SHP77 (cell line): ENCODE measurements around the gene PTBP1.
A peak's percentile ranks its signal among the peaks of the same experiment; 100 is the strongest.
"Not testable (repeated sequence)": the region's sequence is repeated elsewhere in the genome, so short reads cannot be mapped to it uniquely, and the experiment has no call there.

Experiments used
- DNase-seq, 2 experiments: peaks; one replicate each; lab custom pipeline; 2025; lab: John Stamatoyannopoulos, UW

Gene PTBP1

GRCh38 chr19:829129-829758, 32.0 kb downstream of the PTBP1 start:
- DNase-seq = no peak

- no peak for DNase-seq
Observed at GRCh38 chr19:831407-832369, 34.4 kb downstream of the PTBP1 start.

- DNase-seq = no peak
Observed at GRCh38 chr19:834216-834615, 37.0 kb downstream of the PTBP1 start.

- no peak for DNase-seq
Observed at GRCh38 chr19:835210-835810, 38.1 kb downstream of the PTBP1 start.

- DNase-seq = no peak
Observed at GRCh38 chr19:840519-841206, 43.4 kb downstream of the PTBP1 start, which contains the start of gene PRTN3. TSS of gene PRTN3 (plus strand) at chr19:840999. CDS start at chr19:841009, 10 bp downstream.

GRCh38 chr19:842802-843179, 45.5 kb downstream of the PTBP1 start:
- DNase-seq = not testable (repeated sequence)

GRCh38 chr19:843180-843835, 46.1 kb downstream of the PTBP1 start:
- no peak for DNase-seq

- DNase-seq = no peak
Observed at GRCh38 chr19:843836-844545, 46.7 kb downstream of the PTBP1 start.

GRCh38 chr19:844546-844971, 47.3 kb downstream of the PTBP1 start:
- DNase-seq = no peak

- DNase-seq = no peak
Observed at GRCh38 chr19:845707-846521, 48.7 kb downstream of the PTBP1 start.

- no peak for DNase-seq
Observed at GRCh38 chr19:848386-848921, 51.2 kb downstream of the PTBP1 start.

GRCh38 chr19:849195-849594, 51.9 kb downstream of the PTBP1 start:
- not testable (repeated sequence) for DNase-seq

GRCh38 chr19:850221-850978, 53.1 kb downstream of the PTBP1 start:
- DNase-seq = peak; percentile 49 to 66

GRCh38 chr19:850979-851335, 53.7 kb downstream of the PTBP1 start:
- no peak for DNase-seq

GRCh38 chr19:852136-853013, 55.1 kb downstream of the PTBP1 start, which contains the start of gene ELANE:
TSS of gene ELANE (plus strand) at chr19:852303. CDS start at chr19:852329, 26 bp downstream.
- DNase-seq = no peak

- DNase-seq = no peak
Observed at GRCh38 chr19:853014-853585, 55.8 kb downstream of the PTBP1 start.

GRCh38 chr19:853614-854220, 56.5 kb downstream of the PTBP1 start:
- DNase-seq = not testable (repeated sequence)
